Astrocyte (in vitro differentiated cells and primary cell): Measurements from ENCODE around the gene DENND10. TPM values are rescaled to one million over a fixed set of nuclear protein-coding genes. Genes with fewer than 3 reads are reported as not detected.
"Not testable (repeated sequence)": the region's sequence is repeated elsewhere in the genome, so short reads cannot be mapped to it uniquely, and the experiment has no call there.

ENCODE experiments used
- DNase-seq: peaks from one replicate; pipeline ENCODE4 v3.0.0-alpha.2; 2010; ENCODE audit warnings: low read depth
- FAIRE-seq: peaks from 2 replicates; lab custom pipeline; 2011; peaks lifted over from hg19 to GRCh38; lab: Jason Lieb, UNC
- H2AFZ ChIP-seq: 2 replicates; pipeline ENCODE4 v1.6.0; 2012; ENCODE audit warnings: low read depth, low read length, inconsistent platforms
- H3K27ac ChIP-seq: 2 replicates; pipeline ENCODE4 v1.5.1; 2011; ENCODE audit warnings: low read depth, low read length, inconsistent platforms
- H3K27me3 ChIP-seq: 2 replicates; pipeline ENCODE4 v1.6.0; 2011; ENCODE audit warnings: low read length, inconsistent platforms; ENCODE audit not compliant: insufficient read depth
- H3K36me3 ChIP-seq: 2 replicates; pipeline ENCODE4 v1.5.1; 2011; ENCODE audit warnings: low read length, inconsistent platforms; ENCODE audit not compliant: insufficient read depth
- H3K4me1 ChIP-seq: 2 replicates; pipeline ENCODE4 v1.5.1; 2011; ENCODE audit warnings: low read length, inconsistent platforms; ENCODE audit not compliant: insufficient read depth
- H3K4me2 ChIP-seq: 2 replicates; pipeline ENCODE4 v1.6.0; 2012; ENCODE audit warnings: low read length, inconsistent platforms
- H3K4me3 ChIP-seq: 2 replicates; pipeline ENCODE4 v1.5.1; 2011; ENCODE audit warnings: low read depth, mild to moderate bottlenecking, low read length, inconsistent platforms; ENCODE audit not compliant: insufficient read depth
- H3K79me2 ChIP-seq: 2 replicates; pipeline ENCODE4 v1.6.0; 2012; ENCODE audit warnings: mild to moderate bottlenecking, low read length, inconsistent platforms; ENCODE audit not compliant: insufficient read depth
- H3K9ac ChIP-seq: 2 replicates; pipeline ENCODE4 v1.6.0; 2012; ENCODE audit warnings: mild to moderate bottlenecking, low read length, inconsistent platforms
- H3K9me3 ChIP-seq: 2 replicates; pipeline ENCODE4 v1.5.1; 2012; ENCODE audit warnings: low read depth, mild to moderate bottlenecking, low read length, inconsistent platforms; ENCODE audit not compliant: insufficient read depth
- H4K20me1 ChIP-seq: 2 replicates; pipeline ENCODE4 v1.6.0; 2012; ENCODE audit warnings: low read length, inconsistent platforms; ENCODE audit not compliant: insufficient read depth
- H3K27ac Mint-ChIP-seq: one replicate; pipeline ENCODE4 v1.8.0; 2021; ENCODE audit warnings: mild to moderate bottlenecking, mixed read lengths; ENCODE audit not compliant: unreplicated experiment
- H3K27me3 Mint-ChIP-seq: one replicate; pipeline ENCODE4 v1.8.0; 2021; ENCODE audit warnings: low read depth, mixed read lengths; ENCODE audit not compliant: unreplicated experiment
- H3K36me3 Mint-ChIP-seq: one replicate; pipeline ENCODE4 v1.8.0; 2021; ENCODE audit warnings: low read depth, mixed read lengths; ENCODE audit not compliant: unreplicated experiment
- H3K4me1 Mint-ChIP-seq: one replicate; pipeline ENCODE4 v1.8.0; 2021; ENCODE audit warnings: low read depth, mixed read lengths; ENCODE audit not compliant: unreplicated experiment
- H3K4me3 Mint-ChIP-seq: one replicate; pipeline ENCODE4 v1.8.0; 2021; ENCODE audit warnings: mild to moderate bottlenecking, moderate library complexity, mixed read lengths; ENCODE audit not compliant: unreplicated experiment
- H3K9me3 Mint-ChIP-seq: one replicate; pipeline ENCODE4 v1.8.0; 2021; ENCODE audit warnings: mild to moderate bottlenecking, mixed read lengths; ENCODE audit not compliant: unreplicated experiment
- CTCF ChIP-seq: IDR thresholded peaks from 2 replicates; pipeline ENCODE4 v1.5.1; 2011; ENCODE audit warnings: low read depth, mild to moderate bottlenecking, inconsistent platforms, low read length, moderate library complexity; ENCODE audit not compliant: insufficient read depth
- EZH2 ChIP-seq: IDR thresholded peaks from 2 replicates; pipeline ENCODE4 v1.6.1; 2012; ENCODE audit warnings: mild to moderate bottlenecking, low read length, inconsistent platforms; ENCODE audit not compliant: insufficient read depth
- total RNA-seq: library from RNA; stranded (reverse); gene quantifications from 2 replicates; pipeline ENCODE4 v1.2.1, GENCODE V29; 2021

The DENND10 gene
- total RNA-seq, 1 donor from 2014 or later = 41.8 TPM

GRCh38 chr10:119136084-119136483, 32.2 kb downstream of the DENND10 start:
- DNase-seq (no peak), FAIRE-seq (no peak)
- no peaks in the 10 kb centered on the region for H3K27me3 Mint-ChIP-seq
- Histone ChIP-seq H3K4me3 (no peak overlapping the region), H3K27me3 (no peaks in the 10 kb centered on the region), H2AFZ (no peak overlapping the region), H3K27ac (no peak overlapping the region), H3K4me2 (no peak overlapping the region), H3K79me2 (no peaks in the 10 kb centered on the region), H3K9ac (no peak overlapping the region), H4K20me1 (no peaks in the 10 kb centered on the region), H3K9me3 (no peaks in the 10 kb centered on the region), H3K4me1 (no peaks in the 10 kb centered on the region), H3K36me3 (peaks cover 3% of the 10 kb centered on the region)
- peaks cover 17% of the 10 kb centered on the region for H3K36me3 Mint-ChIP-seq
- H3K27ac Mint-ChIP-seq = no peak overlapping the region
- H3K4me3 Mint-ChIP-seq = no peak overlapping the region
- H3K9me3 Mint-ChIP-seq = no peaks in the 10 kb centered on the region
- peaks cover 13% of the 10 kb centered on the region for H3K4me1 Mint-ChIP-seq
- TF ChIP-seq CTCF (no peak), EZH2 (no peak)

- H4K20me1 ChIP-seq, FAIRE-seq, H3K4me1 ChIP-seq, H3K9ac ChIP-seq, H3K9me3 Mint-ChIP-seq, H3K27ac Mint-ChIP-seq, DNase-seq, H3K79me2 ChIP-seq, H2AFZ ChIP-seq, H3K36me3 ChIP-seq, H3K9me3 ChIP-seq, H3K4me3 ChIP-seq, H3K27ac ChIP-seq, H3K27me3 Mint-ChIP-seq, H3K4me3 Mint-ChIP-seq, H3K27me3 ChIP-seq, H3K4me1 Mint-ChIP-seq, H3K4me2 ChIP-seq: not testable (repeated sequence)
- H3K36me3 Mint-ChIP-seq = peaks cover 11% of the 10 kb centered on the region
Observed at GRCh38 chr10:119137878-119138277, 34.0 kb downstream of the DENND10 start.

GRCh38 chr10:119138346-119139306, 34.7 kb downstream of the DENND10 start:
- Histone ChIP-seq H2AFZ (no peak overlapping the region), H3K9ac (no peak overlapping the region), H3K27ac (no peak overlapping the region), H3K4me1 (no peaks in the 10 kb centered on the region), H3K36me3 (peaks cover 2% of the 10 kb centered on the region), H3K4me3 (no peak overlapping the region), H3K4me2 (no peak overlapping the region), H3K9me3 (no peaks in the 10 kb centered on the region), H3K27me3 (no peaks in the 10 kb centered on the region), H4K20me1 (no peaks in the 10 kb centered on the region), H3K79me2 (no peaks in the 10 kb centered on the region)
- H3K27ac Mint-ChIP-seq = no peak overlapping the region
- H3K4me3 Mint-ChIP-seq = no peak overlapping the region
- H3K4me1 Mint-ChIP-seq = peaks cover 8% of the 10 kb centered on the region
- DNase-seq (peak; percentile 22), FAIRE-seq (no peak)
- H3K27me3 Mint-ChIP-seq = no peaks in the 10 kb centered on the region
- TF ChIP-seq EZH2 = no peak
- TF ChIP-seq CTCF = no peak
- peaks cover 11% of the 10 kb centered on the region for H3K36me3 Mint-ChIP-seq
- H3K9me3 Mint-ChIP-seq = no peaks in the 10 kb centered on the region
